ENCODE data around the gene ATP6V0E1.
A peak's percentile ranks its signal among the peaks of the same experiment; 100 is the strongest.

Gene ATP6V0E1

GRCh38 chr5:173018358-173018757 lies 34.8 kb downstream of the ATP6V0E1 start:
- Histone ChIP-seq H2AFZ (ENCODE audit: insufficient read depth, low read length, poor library complexity) (no peak overlapping the region), H3K4me3 (ENCODE audit: low read depth, low read length) (peak overlapping the region; percentile 13), H3K36me3 (ENCODE audit: control insufficient read depth in 1 of 2, insufficient read depth in 2 of 2, low read length in 2 of 2) (peaks cover 4 to 8% of the 10 kb centered on the region in 2 experiments), H3K27me3 (ENCODE audit: insufficient read depth, low read length) (no peaks in the 10 kb centered on the region), H2BK120ac (ENCODE audit: insufficient read depth, low read length, poor library complexity) (no peak overlapping the region), H2AK5ac (ENCODE audit: low read length) (no peak overlapping the region), H4K91ac (ENCODE audit: low read depth, low read length) (no peak overlapping the region), H3K79me2 (ENCODE audit: control insufficient read depth, insufficient read depth, low read length, poor library complexity) (peaks cover 5% of the 10 kb centered on the region), H3K4me1 (ENCODE audit: control insufficient read depth in 1 of 2, insufficient read depth in 2 of 2, low read length in 2 of 2) (peaks cover 5 to 9% of the 10 kb centered on the region in 2 experiments), H3K23ac (ENCODE audit: low read length) (peak overlapping the region; percentile 37), H2BK5ac (ENCODE audit: low read depth, low read length, poor library complexity) (no peak overlapping the region), H3K4me2 (ENCODE audit: low read length) (no peak overlapping the region), H3K79me1 (ENCODE audit: low read length) (no peaks in the 10 kb centered on the region), H3K27ac (ENCODE audit: low read depth, low read length) (no peak overlapping the region), H4K12ac (ENCODE audit: low read depth, low read length) (no peak overlapping the region), H3K9me3 (ENCODE audit: insufficient read depth, low read depth, low read length) (no peaks in the 10 kb centered on the region), H4K8ac (ENCODE audit: low read depth, low read length) (no peak overlapping the region), H3K14ac (ENCODE audit: low read length) (no peak overlapping the region), H3K9ac (ENCODE audit: low read length) (no peak overlapping the region), H3K4ac (ENCODE audit: low read depth, low read length) (peak overlapping the region; percentile 49), H2BK12ac (ENCODE audit: low read length) (no peak overlapping the region), H3K18ac (ENCODE audit: low read length) (peak overlapping the region; percentile 82)
- no CpG with 5 or more reads among the region's 4 CpGs for WGBS (ENCODE audit: extremely low coverage, insufficient coverage, insufficient read length)
- DNase-seq, result no peak

DNA sequence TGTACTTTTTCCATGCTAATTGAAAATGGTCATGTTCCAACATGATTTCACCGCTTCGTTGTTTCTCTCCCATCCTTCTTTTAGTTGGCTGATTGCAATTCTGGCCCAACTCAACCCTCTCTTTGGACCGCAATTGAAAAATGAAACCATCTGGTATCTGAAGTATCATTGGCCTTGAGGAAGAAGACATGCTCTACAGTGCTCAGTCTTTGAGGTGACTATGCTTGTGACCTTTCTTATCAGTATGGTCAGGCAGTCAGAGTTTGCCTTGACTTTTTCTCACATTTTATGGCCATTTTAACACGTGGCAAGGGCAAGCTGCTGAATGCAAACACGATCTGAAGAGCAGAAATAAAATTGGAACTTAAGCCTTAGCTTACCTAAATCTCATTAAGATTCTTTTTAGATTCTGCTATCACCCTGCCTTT lies 36.6 kb downstream of the ATP6V0E1 start:
- Histone ChIP-seq H3K4ac (ENCODE audit: low read depth, low read length) (no peak overlapping the region), H4K8ac (ENCODE audit: low read depth, low read length) (no peak overlapping the region), H3K23ac (ENCODE audit: low read length) (no peak overlapping the region), H3K9me3 (ENCODE audit: insufficient read depth, low read depth, low read length) (no peaks in the 10 kb centered on the region), H2BK120ac (ENCODE audit: insufficient read depth, low read length, poor library complexity) (no peak overlapping the region), H2BK5ac (ENCODE audit: low read depth, low read length, poor library complexity) (no peak overlapping the region), H3K27me3 (ENCODE audit: insufficient read depth, low read length) (no peaks in the 10 kb centered on the region), H4K91ac (ENCODE audit: low read depth, low read length) (no peak overlapping the region), H3K36me3 (ENCODE audit: control insufficient read depth in 1 of 2, insufficient read depth in 2 of 2, low read length in 2 of 2) (peaks cover 4 to 8% of the 10 kb centered on the region in 2 experiments), H3K27ac (ENCODE audit: low read depth, low read length) (no peak overlapping the region), H3K9ac (ENCODE audit: low read length) (no peak overlapping the region), H2BK12ac (ENCODE audit: low read length) (no peak overlapping the region), H3K4me1 (ENCODE audit: control insufficient read depth in 1 of 2, insufficient read depth in 2 of 2, low read length in 2 of 2) (peaks cover 5 to 12% of the 10 kb centered on the region in 2 experiments), H3K14ac (ENCODE audit: low read length) (no peak overlapping the region), H3K4me2 (ENCODE audit: low read length) (no peak overlapping the region), H4K12ac (ENCODE audit: low read depth, low read length) (no peak overlapping the region), H3K79me2 (ENCODE audit: control insufficient read depth, insufficient read depth, low read length, poor library complexity) (peaks cover 3% of the 10 kb centered on the region), H2AK5ac (ENCODE audit: low read length) (no peak overlapping the region), H3K18ac (ENCODE audit: low read length) (no peak overlapping the region), H3K79me1 (ENCODE audit: low read length) (no peaks in the 10 kb centered on the region), H2AFZ (ENCODE audit: insufficient read depth, low read length, poor library complexity) (no peak overlapping the region), H3K4me3 (ENCODE audit: low read depth, low read length) (no peak overlapping the region)
- DNase-seq, result no peak
- no CpG with 5 or more reads among the region's 5 CpGs for WGBS (ENCODE audit: extremely low coverage, insufficient coverage, insufficient read length)

DNA sequence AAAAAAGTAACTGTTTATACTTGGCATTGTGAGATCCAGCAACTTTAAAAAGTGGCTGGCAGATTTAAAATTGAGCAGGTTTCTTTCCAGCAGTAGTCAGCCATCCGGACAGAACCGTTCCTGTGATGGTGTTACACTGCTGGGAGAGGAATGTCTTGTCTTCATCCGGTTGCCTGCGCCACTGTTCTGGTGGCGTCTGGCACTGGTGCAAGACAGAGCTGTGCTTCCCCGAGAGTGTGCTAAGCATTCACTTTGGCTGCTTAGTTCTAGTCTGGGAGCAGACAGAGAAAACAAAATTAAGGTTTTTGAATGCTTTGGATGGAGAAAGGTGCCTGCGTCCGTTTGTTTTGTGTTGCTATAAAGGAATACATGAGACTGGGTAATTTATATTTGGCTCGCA lies 37.1 kb downstream of the ATP6V0E1 start:
- no peaks in the 10 kb centered on the region for H3K79me1 ChIP-seq (ENCODE audit: low read length)
- peaks cover 3% of the 10 kb centered on the region for H3K79me2 ChIP-seq (ENCODE audit: control insufficient read depth, insufficient read depth, low read length, poor library complexity)
- peaks cover 5 to 12% of the 10 kb centered on the region in 2 experiments for H3K4me1 ChIP-seq (ENCODE audit: control insufficient read depth in 1 of 2, insufficient read depth in 2 of 2, low read length in 2 of 2)
- H3K36me3 ChIP-seq (ENCODE audit: control insufficient read depth in 1 of 2, insufficient read depth in 2 of 2, low read length in 2 of 2), result peaks cover 4 to 8% of the 10 kb centered on the region in 2 experiments
- H2BK5ac ChIP-seq (ENCODE audit: low read depth, low read length, poor library complexity), result no peak overlapping the region
- H3K9ac ChIP-seq (ENCODE audit: low read length), result no peak overlapping the region
- DNase-seq, result no peak
- H2AK5ac ChIP-seq (ENCODE audit: low read length), result no peak overlapping the region
- no peak overlapping the region for H3K23ac ChIP-seq (ENCODE audit: low read length)
- H2BK12ac ChIP-seq (ENCODE audit: low read length), result no peak overlapping the region
- H3K9me3 ChIP-seq (ENCODE audit: insufficient read depth, low read depth, low read length), result no peaks in the 10 kb centered on the region
- H3K18ac ChIP-seq (ENCODE audit: low read length), result no peak overlapping the region
- H3K27ac ChIP-seq (ENCODE audit: low read depth, low read length), result no peak overlapping the region
- H2BK120ac ChIP-seq (ENCODE audit: insufficient read depth, low read length, poor library complexity), result no peak overlapping the region
- H4K8ac ChIP-seq (ENCODE audit: low read depth, low read length), result no peak overlapping the region
- no peaks in the 10 kb centered on the region for H3K27me3 ChIP-seq (ENCODE audit: insufficient read depth, low read length)
- no CpG with 5 or more reads among the region's 9 CpGs for WGBS (ENCODE audit: extremely low coverage, insufficient coverage, insufficient read length)
- H4K12ac ChIP-seq (ENCODE audit: low read depth, low read length), result no peak overlapping the region
- H3K14ac ChIP-seq (ENCODE audit: low read length), result no peak overlapping the region
- no peak overlapping the region for H2AFZ ChIP-seq (ENCODE audit: insufficient read depth, low read length, poor library complexity)
- H4K91ac ChIP-seq (ENCODE audit: low read depth, low read length), result no peak overlapping the region
- no peak overlapping the region for H3K4me2 ChIP-seq (ENCODE audit: low read length)
- no peak overlapping the region for H3K4me3 ChIP-seq (ENCODE audit: low read depth, low read length)
- no peak overlapping the region for H3K4ac ChIP-seq (ENCODE audit: low read depth, low read length)

GRCh38 chr5:173025651-173026050 lies 42.1 kb downstream of the ATP6V0E1 start:
- Histone ChIP-seq H4K12ac (ENCODE audit: low read depth, low read length) (no peak overlapping the region), H2BK120ac (ENCODE audit: insufficient read depth, low read length, poor library complexity) (no peak overlapping the region), H4K8ac (ENCODE audit: low read depth, low read length) (no peak overlapping the region), H3K4ac (ENCODE audit: low read depth, low read length) (no peak overlapping the region), H3K4me2 (ENCODE audit: low read length) (no peak overlapping the region), H3K4me3 (ENCODE audit: low read depth, low read length) (no peak overlapping the region), H4K91ac (ENCODE audit: low read depth, low read length) (no peak overlapping the region), H2AK5ac (ENCODE audit: low read length) (no peak overlapping the region), H2BK5ac (ENCODE audit: low read depth, low read length, poor library complexity) (no peak overlapping the region), H3K36me3 (ENCODE audit: control insufficient read depth in 1 of 2, insufficient read depth in 2 of 2, low read length in 2 of 2) (peaks cover 3 to 5% of the 10 kb centered on the region in 2 experiments), H3K79me1 (ENCODE audit: low read length) (no peaks in the 10 kb centered on the region), H3K4me1 (ENCODE audit: control insufficient read depth in 1 of 2, insufficient read depth in 2 of 2, low read length in 2 of 2) (peaks cover 9 to 12% of the 10 kb centered on the region in 2 experiments), H3K9me3 (ENCODE audit: insufficient read depth, low read depth, low read length) (no peaks in the 10 kb centered on the region), H3K23ac (ENCODE audit: low read length) (no peak overlapping the region), H3K27me3 (ENCODE audit: insufficient read depth, low read length) (no peaks in the 10 kb centered on the region), H3K14ac (ENCODE audit: low read length) (no peak overlapping the region), H2AFZ (ENCODE audit: insufficient read depth, low read length, poor library complexity) (no peak overlapping the region), H3K9ac (ENCODE audit: low read length) (no peak overlapping the region), H3K18ac (ENCODE audit: low read length) (no peak overlapping the region), H3K27ac (ENCODE audit: low read depth, low read length) (no peak overlapping the region), H2BK12ac (ENCODE audit: low read length) (no peak overlapping the region), H3K79me2 (ENCODE audit: control insufficient read depth, insufficient read depth, low read length, poor library complexity) (peaks cover 2% of the 10 kb centered on the region)
- WGBS (ENCODE audit: extremely low coverage, insufficient coverage, insufficient read length), result no CpG with 5 or more reads among the region's 6 CpGs
- DNase-seq, result peak; percentile 68 to 87

All from trophoblast cell (in vitro differentiated cells and primary cell).